BJ (cell line): ENCODE results near the gene DCAF15. TPM values are rescaled to one million over a fixed set of nuclear protein-coding genes. Genes with fewer than 3 reads are reported as not detected.

Source experiments
- CTCF ChIA-PET: fragments of 350-600 bp; formaldehyde crosslinking; extraction: SDS; loops from one replicate; lab custom pipeline; 2021; ENCODE audit warnings: antibody characterized with exemption, inconsistent platforms; lab: Yijun Ruan, JAX
- POLR2A ChIA-PET: fragments of 300-600 bp; sonication (Branson Sonifier 250); formaldehyde crosslinking; extraction: SDS; loops from one replicate; lab custom pipeline; 2021; ENCODE audit warnings: antibody characterized with exemption; lab: Charles Lee
- DNase-seq: peaks from one replicate; pipeline ENCODE4 v3.0.0-alpha.2; 2011; ENCODE audit warnings: low read depth
- H3K27me3 ChIP-seq: 2 replicates; pipeline ENCODE4 v1.6.0; 2011; ENCODE audit warnings: low read length; ENCODE audit not compliant: control insufficient read depth, insufficient read depth
- H3K36me3 ChIP-seq: 2 replicates; pipeline ENCODE4 v1.5.1; 2011; ENCODE audit warnings: low read length; ENCODE audit not compliant: control insufficient read depth, insufficient read depth
- H3K4me3 ChIP-seq: 2 replicates; pipeline ENCODE4 v1.5.1; 2011; ENCODE audit warnings: low read depth, mild to moderate bottlenecking, control low read depth, low read length
- CTCF ChIP-seq: IDR thresholded peaks from 2 replicates; pipeline ENCODE4 v1.5.1; 2011; ENCODE audit warnings: low read depth, mild to moderate bottlenecking, control low read depth, inconsistent platforms, low read length, moderate library complexity; ENCODE audit not compliant: insufficient read depth
- polyA plus RNA-seq: library from polyadenylated mRNA; depleted of rRNA; stranded (reverse); fragments of >200 nt; gene quantifications from 2 replicates; pipeline ENCODE4 v1.2.3, GENCODE V29; 2011

The DCAF15 gene
- polyA plus RNA-seq, 1 experiment = 20.0 TPM

GRCh38 chr19:13946414-13946813 lies 5.9 kb upstream of the DCAF15 start:
- H3K36me3 ChIP-seq = no peaks in the 10 kb centered on the region
- no peak for TF ChIP-seq CTCF
- DNase-seq = no peak
- CTCF ChIA-PET = no interaction called here
- POLR2A ChIA-PET = no interaction called here
- H3K27me3 ChIP-seq = no peaks in the 10 kb centered on the region
- no peak overlapping the region for H3K4me3 ChIP-seq

DNA sequence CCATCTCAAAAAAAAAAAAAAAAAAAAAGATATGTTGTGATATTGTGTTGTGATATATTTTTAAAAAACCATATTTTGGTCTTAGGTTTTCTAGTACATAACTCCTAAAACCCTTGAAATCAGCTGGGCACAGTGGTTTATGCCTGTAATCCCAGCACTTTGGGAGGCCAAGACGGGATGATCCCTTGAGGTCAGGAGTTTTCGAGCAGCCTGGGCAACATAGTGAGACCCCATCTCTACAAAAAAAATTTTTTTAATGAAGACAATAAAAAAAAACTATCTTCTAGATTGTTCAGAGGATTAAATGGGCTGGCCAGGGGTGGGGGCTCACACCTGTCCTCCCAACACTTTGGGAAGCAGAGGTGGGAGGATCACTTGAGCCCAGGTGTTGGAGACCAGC lies 1.3 kb upstream of the DCAF15 start:
- TF ChIP-seq CTCF = no peak
- ChIA-PET CTCF (interaction anchor here (3.9 kb wide), 1 partner anchor 12 kb away, joined by 18 read pairs; the partner anchor contains the start of gene PODNL1), POLR2A (no interaction called here)
- Histone ChIP-seq H3K27me3 (no peaks in the 10 kb centered on the region), H3K36me3 (peaks cover 7% of the 10 kb centered on the region), H3K4me3 (no peak overlapping the region)
- DNase-seq = no peak

GRCh38 chr19:13951799-13952153 lies 533 bp upstream of the DCAF15 start:
- Histone ChIP-seq H3K4me3 (peak overlapping the region; percentile 45), H3K36me3 (peaks cover 11% of the 10 kb centered on the region), H3K27me3 (no peaks in the 10 kb centered on the region)
- CTCF ChIA-PET = interaction anchor here (1.6 to 3.9 kb wide), 4 partner anchors 13 to 121 kb away, joined by 3 to 18 read pairs (median 10); partner anchors contain the start of genes MISP3 and PODNL1
- TF ChIP-seq CTCF = no peak
- POLR2A ChIA-PET = interaction anchor here (0.5 kb wide), 1 partner anchor 21 kb away, joined by 4 read pairs; no protein-coding TSS in a partner anchor
- DNase-seq = no peak

DNA sequence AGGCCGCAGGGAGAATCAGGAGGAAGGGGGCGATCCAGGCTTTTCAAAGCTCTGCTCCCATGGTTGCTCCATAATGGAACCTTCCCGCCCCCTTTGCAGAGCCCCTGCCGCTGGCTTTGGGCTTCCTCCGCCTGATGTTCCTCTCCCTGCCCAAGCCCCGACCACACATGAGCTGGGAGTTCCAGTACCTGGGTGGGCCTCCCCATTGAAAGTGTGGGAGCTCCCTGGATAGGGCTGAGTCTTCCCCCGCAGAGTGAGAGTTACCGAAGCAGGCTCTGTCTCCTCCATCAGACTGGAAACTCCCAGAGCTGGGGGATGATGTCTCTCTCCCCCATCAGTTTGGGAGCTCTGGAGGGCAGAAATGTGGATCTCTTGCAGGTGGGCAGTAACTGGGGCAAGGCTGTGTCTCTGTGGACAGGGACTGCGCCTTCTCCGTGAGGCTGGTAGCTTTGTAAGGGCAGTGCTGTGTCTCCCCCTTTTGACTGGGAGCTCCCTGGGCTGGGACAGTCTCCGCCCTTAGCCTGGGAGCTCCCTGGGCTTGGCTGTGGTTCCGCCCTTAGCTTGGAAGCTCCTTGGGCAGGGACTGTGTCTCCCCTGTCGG lies 722 bp downstream of the DCAF15 start:
- ChIA-PET POLR2A (interaction anchor here (1.1 kb wide), 1 partner anchor 15 kb away, joined by 6 read pairs; the partner anchor contains the start of gene PODNL1), CTCF (interaction anchor here (0.8 to 3.9 kb wide), 16 partner anchors 14 to 131 kb away, joined by 3 to 18 read pairs (median 4); partner anchors contain the start of genes IL27RA, MISP3 and PODNL1)
- DNase-seq = no peak
- H3K36me3 ChIP-seq = peaks cover 15% of the 10 kb centered on the region
- H3K27me3 ChIP-seq = no peaks in the 10 kb centered on the region
- peak overlapping the region; percentile 91 for H3K4me3 ChIP-seq
- TF ChIP-seq CTCF = peak; percentile 42

GRCh38 chr19:13954185-13954584 lies 1.9 kb downstream of the DCAF15 start:
- Histone ChIP-seq H3K4me3 (no peak overlapping the region), H3K27me3 (no peaks in the 10 kb centered on the region), H3K36me3 (peaks cover 15% of the 10 kb centered on the region)
- DNase-seq = no peak
- ChIA-PET POLR2A (no interaction called here), CTCF (interaction anchor here (0.6 to 3.9 kb wide), 7 partner anchors 8 to 122 kb away, joined by 3 to 18 read pairs (median 3); partner anchors contain the start of gene PODNL1)
- no peak for TF ChIP-seq CTCF
